Fibroblast of lung (primary cell): ENCODE results near the gene B4GALT2.

Experiments used
- EZH2 ChIP-seq: IDR thresholded peaks from 2 replicates; pipeline ENCODE4 v1.5.1; 2012; ENCODE audit warnings: low read length, control low read depth, mild to moderate bottlenecking; ENCODE audit errors: missing control alignments
- TF ChIP-seq, protein P1 (sequence below), 2 donors: IDR thresholded peaks in 1 of 2; conservative IDR thresholded peaks in 1 of 2; 1 replicate in 1 of 2; 2 replicates in 1 of 2; pipeline ENCODE4 v1.5.1; 2011 to 2012; ENCODE audit warnings: low read length in 2 of 2, control low read depth in 1 of 2, inconsistent platforms in 1 of 2, low read depth in 1 of 2, mild to moderate bottlenecking in 1 of 2

GRCh38 chr1:43969416-43969745, 9.6 kb upstream of the B4GALT2 start:
- TF ChIP-seq, protein P1, sequence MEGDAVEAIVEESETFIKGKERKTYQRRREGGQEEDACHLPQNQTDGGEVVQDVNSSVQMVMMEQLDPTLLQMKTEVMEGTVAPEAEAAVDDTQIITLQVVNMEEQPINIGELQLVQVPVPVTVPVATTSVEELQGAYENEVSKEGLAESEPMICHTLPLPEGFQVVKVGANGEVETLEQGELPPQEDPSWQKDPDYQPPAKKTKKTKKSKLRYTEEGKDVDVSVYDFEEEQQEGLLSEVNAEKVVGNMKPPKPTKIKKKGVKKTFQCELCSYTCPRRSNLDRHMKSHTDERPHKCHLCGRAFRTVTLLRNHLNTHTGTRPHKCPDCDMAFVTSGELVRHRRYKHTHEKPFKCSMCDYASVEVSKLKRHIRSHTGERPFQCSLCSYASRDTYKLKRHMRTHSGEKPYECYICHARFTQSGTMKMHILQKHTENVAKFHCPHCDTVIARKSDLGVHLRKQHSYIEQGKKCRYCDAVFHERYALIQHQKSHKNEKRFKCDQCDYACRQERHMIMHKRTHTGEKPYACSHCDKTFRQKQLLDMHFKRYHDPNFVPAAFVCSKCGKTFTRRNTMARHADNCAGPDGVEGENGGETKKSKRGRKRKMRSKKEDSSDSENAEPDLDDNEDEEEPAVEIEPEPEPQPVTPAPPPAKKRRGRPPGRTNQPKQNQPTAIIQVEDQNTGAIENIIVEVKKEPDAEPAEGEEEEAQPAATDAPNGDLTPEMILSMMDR (conservative IDR thresholded peaks at IDR 0.05 in 1 of 2, IDR thresholded peaks at IDR 0.05 in 1 of 2; ENCODE audit: low read depth in 1 of 2, low read length in 2 of 2), result no peak
- TF ChIP-seq EZH2, result no peak
